Large intestine (tissue), 3 donors: ENCODE results near the gene AURKAIP1. TPM values are rescaled to one million over a fixed set of nuclear protein-coding genes. Genes with fewer than 3 reads are reported as not detected.

Experiments used
- DNase-seq, 2 donors: peaks; one replicate each; pipeline versions ENCODE4 v3.0.0 to v3.0.0-alpha.2; 2013
- H3K27ac ChIP-seq: one replicate; pipeline ENCODE4 v1.5.1; 2013; ENCODE audit warnings: low read length
- H3K27me3 ChIP-seq: 2 replicates; pipeline ENCODE4 v1.6.1; 2013; ENCODE audit warnings: low read length; ENCODE audit not compliant: control insufficient read depth, insufficient read depth
- H3K36me3 ChIP-seq: 2 replicates; pipeline ENCODE4 v1.6.1; 2013; ENCODE audit warnings: low read length; ENCODE audit not compliant: control insufficient read depth, insufficient read depth
- H3K4me1 ChIP-seq: one replicate; pipeline ENCODE4 v1.6.1; 2013; ENCODE audit warnings: low read length; ENCODE audit not compliant: control insufficient read depth, insufficient read depth
- H3K4me3 ChIP-seq: one replicate; pipeline ENCODE4 v1.5.1; 2013; ENCODE audit warnings: low read length
- H3K9me3 ChIP-seq: one replicate; pipeline ENCODE4 v1.6.1; 2013; ENCODE audit warnings: mild to moderate bottlenecking, low read depth, low read length, moderate library complexity; ENCODE audit not compliant: control insufficient read depth
- WGBS: methylation state at CpG from one replicate; pipeline ENCODE4 v1.1.5; 2013; ENCODE audit warnings: low lambda C conversion rate; ENCODE audit not compliant: insufficient coverage; 5-methylcytosine and 5-hydroxymethylcytosine counted together
- polyA plus RNA-seq: library from polyadenylated mRNA; unstranded; fragments of 120-200 nt; gene quantifications from one replicate; pipeline ENCODE4 v1.2.1, GENCODE V29; 2013

The AURKAIP1 gene
- polyA plus RNA-seq, 1 donor: 88.4 TPM

DNA sequence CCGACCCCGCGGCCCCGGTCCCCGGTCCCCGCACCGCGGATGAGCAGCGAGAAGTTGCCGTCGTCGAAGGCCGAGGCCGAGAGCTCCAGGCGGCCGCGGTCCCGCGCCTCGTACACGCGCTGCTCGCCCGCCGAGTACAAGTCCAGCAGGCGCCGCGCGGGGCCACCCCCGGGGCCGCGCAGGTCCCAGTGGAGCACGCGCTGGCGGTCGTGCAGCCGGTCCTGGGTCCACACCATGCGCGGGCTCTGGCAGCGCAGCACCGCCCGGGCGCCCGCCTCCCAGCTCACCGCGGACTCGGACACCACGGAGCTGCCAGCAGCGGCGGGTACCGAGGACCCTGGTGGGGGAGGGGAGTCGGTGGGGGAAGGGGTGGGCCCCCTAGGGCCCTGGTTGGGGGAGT is 19.6 kb downstream of the AURKAIP1 start:
- no CpG with 5 or more reads among the region's 52 CpGs for WGBS
- H3K9me3 ChIP-seq: peaks cover 3% of the 10 kb centered on the region

DNA sequence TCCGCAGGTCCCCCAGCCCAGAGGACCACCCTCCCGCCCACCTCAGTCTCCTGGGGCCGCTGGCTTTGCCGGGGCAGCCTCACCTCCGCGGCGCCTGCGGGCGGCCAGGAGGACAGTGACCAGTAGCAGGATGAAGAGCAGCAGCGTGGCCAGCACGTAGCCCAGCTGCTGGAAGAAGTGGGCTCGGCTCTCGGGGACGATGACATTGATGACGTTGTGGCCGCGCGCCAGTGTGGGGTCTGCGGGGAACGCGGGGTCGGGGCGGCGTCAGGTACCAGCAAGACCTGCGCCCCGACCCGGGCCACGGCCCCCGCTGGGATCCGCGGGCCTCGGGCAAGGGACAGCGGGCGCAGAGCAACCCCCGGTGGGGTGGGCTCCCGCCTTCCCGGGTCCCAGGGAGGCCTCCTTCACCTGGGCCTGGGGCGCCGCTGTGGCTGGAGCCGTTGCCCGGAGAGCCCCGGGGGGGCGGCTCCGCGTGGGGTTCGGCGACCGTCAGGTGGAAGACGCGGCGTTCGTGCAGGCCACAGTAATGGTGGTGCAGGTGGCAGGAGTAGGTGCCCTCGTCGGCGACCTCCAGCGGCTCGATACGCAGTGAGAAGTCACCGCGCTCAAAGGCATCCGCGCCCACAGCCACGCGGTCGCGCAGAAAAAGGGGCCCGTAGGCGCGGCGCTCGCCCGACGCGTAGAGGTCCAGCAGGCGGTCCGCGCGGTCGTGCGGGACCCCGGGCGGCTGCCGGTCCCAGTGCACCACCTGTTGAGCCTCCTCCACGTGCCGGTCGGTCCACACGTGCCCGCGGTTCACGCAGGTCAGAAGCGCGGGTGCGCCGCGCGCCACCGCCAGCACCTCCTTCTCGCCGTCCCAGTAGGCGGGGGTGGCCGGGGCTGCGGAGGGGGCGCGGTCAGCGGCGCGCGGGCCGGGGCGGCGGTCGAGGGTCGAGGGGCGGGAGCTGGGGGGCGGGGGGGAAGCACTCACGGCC is 20.4 kb downstream of the AURKAIP1 start:
- H3K27ac ChIP-seq: no peak overlapping the region
- no peaks in the 10 kb centered on the region for H3K9me3 ChIP-seq
- peaks cover 46% of the 10 kb centered on the region for H3K4me1 ChIP-seq
- no peaks in the 10 kb centered on the region for H3K27me3 ChIP-seq
- H3K36me3 ChIP-seq: peaks cover 22% of the 10 kb centered on the region
- DNase-seq: peak in 1 of 2 donors; percentile 3
- no CpG with 5 or more reads among the region's 116 CpGs for WGBS
- no peak overlapping the region for H3K4me3 ChIP-seq

More for the DNA sequence above, 19.6 kb downstream of the AURKAIP1 start:
- Histone ChIP-seq H3K27me3 (no peaks in the 10 kb centered on the region), H3K27ac (no peak overlapping the region), H3K4me1 (peaks cover 54% of the 10 kb centered on the region), H3K36me3 (peaks cover 22% of the 10 kb centered on the region), H3K4me3 (no peak overlapping the region)
- peak; percentile 56 to 76 for DNase-seq

DNA sequence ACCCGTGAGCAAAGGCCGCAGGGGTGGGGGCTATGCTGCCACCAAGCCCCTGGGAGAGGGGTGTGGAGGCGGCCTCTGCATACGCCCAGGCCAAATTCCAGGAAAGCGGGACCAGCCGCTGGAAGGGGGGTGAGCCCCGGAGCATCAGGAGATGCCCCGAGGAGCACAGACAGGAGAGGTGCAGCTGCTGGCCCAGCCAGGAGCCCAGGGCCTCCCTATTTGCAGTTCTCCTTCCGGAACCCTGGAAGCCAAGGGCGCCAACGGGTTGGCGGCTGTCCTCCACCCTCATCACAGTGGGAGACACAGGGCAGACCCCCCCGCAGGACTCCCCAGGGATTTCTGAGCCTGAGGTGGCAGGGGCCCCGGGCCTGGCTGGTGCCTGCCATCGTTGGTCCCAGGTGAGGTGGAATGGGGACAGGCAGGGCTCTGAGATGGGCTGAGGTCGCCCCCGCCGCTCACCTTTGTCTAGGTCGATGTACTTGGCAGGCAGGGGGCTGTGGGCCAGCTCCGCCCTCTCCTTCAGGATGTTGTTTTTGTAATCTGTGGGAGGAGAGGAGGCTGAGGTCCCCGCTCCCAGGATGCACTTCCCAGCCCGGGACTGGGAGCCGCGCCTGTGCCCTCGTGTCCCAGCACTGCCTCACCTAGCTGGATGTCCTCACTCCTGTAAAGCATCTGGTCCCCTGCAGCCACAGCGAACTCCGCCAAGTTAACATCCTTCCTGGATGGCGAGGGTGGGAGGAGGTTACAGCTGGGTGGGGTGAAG is 21.4 kb downstream of the AURKAIP1 start:
- Histone ChIP-seq H3K9me3 (no peaks in the 10 kb centered on the region), H3K36me3 (peaks cover 22% of the 10 kb centered on the region), H3K27me3 (no peaks in the 10 kb centered on the region), H3K4me1 (peaks cover 36% of the 10 kb centered on the region), H3K27ac (no peak overlapping the region), H3K4me3 (no peak overlapping the region)
- no CpG with 5 or more reads among the region's 28 CpGs for WGBS
- DNase-seq: peak in 1 of 2 donors; percentile 4

DNA sequence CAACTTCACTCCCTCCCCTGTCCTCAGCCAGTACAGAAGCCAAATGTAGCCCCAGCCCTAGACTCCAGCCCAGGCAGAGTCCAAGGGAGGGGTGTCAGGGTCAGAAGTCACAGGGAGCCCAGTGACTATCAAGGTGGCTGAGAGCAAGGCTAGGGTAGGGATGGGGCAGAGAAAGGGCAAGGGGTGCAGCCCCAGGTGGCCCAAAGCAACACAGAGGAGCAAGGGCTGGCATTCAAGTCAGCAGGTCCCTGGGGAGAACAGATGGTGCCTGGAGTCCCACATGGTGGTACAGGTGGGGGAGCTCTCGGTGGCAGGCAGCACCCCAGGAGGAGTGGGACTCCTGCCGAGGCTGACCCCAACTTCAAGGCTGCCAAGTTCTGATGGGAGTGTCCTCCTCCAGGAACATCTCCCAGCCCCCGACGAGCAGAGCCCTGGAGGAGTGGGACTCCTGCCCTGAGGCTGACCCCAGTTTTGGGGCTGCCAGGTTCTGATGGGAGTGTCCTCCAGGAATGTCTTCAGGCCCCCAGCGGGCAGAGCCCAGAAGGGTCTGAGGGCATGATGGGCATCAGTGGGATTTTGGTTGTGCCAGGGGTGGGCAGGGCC is 22.1 kb downstream of the AURKAIP1 start:
- H3K36me3 ChIP-seq: peaks cover 22% of the 10 kb centered on the region
- H3K4me3 ChIP-seq: no peak overlapping the region
- no peak overlapping the region for H3K27ac ChIP-seq
- no peak for DNase-seq
- H3K27me3 ChIP-seq: no peaks in the 10 kb centered on the region
- no CpG with 5 or more reads among the region's 5 CpGs for WGBS
- H3K9me3 ChIP-seq: no peaks in the 10 kb centered on the region
- H3K4me1 ChIP-seq: peaks cover 36% of the 10 kb centered on the region

DNA sequence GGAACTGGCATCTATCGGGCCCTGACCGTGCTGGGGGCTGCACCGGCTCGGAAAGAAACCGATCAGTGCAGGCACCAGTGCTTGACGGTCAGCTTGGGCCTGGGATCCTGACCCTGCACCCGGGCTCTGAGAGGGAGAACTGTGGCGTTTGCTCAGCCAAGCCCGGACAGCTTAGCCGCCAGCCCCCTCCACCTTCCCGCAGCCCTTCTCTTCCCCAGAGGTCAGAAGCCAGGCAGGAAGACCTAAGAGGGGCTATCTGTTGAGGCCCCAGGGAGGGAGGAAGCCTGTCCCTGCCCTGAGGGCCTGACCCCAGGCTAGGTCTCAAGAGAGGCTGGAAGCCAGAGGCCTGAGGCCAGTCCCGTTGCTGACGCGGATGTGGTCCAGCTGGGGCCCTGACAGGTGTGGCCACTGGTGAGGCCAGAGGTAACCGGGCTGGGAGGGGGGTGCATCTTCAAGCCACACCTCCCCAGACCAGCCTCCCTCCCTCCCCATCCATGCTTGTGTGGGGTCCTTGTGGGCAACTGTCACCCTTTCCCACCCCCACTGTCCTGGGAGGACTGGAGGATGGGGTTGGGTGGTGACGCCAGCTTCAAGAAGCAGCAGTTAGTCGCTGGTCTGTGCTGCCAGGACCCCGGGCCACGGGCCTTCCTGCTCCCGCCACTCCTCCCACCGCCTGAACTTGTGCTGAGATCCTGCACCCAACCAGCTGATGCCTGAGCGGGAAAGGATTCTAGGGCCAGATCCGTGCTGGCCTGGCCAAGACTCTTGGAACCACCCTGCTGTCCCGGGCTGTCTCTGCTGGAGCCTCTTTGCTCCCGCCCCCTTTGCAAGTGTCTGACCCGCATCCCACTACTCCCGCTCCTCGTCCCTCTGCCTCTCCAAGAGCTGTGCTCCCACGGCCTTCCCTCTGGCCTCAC is 23.2 kb downstream of the AURKAIP1 start:
- Histone ChIP-seq H3K9me3 (no peaks in the 10 kb centered on the region), H3K4me1 (peaks cover 42% of the 10 kb centered on the region), H3K27me3 (no peaks in the 10 kb centered on the region), H3K36me3 (peaks cover 22% of the 10 kb centered on the region), H3K4me3 (no peak overlapping the region), H3K27ac (no peak overlapping the region)
- peak in 1 of 2 donors; percentile 34 for DNase-seq
- no CpG with 5 or more reads among the region's 29 CpGs for WGBS

DNA sequence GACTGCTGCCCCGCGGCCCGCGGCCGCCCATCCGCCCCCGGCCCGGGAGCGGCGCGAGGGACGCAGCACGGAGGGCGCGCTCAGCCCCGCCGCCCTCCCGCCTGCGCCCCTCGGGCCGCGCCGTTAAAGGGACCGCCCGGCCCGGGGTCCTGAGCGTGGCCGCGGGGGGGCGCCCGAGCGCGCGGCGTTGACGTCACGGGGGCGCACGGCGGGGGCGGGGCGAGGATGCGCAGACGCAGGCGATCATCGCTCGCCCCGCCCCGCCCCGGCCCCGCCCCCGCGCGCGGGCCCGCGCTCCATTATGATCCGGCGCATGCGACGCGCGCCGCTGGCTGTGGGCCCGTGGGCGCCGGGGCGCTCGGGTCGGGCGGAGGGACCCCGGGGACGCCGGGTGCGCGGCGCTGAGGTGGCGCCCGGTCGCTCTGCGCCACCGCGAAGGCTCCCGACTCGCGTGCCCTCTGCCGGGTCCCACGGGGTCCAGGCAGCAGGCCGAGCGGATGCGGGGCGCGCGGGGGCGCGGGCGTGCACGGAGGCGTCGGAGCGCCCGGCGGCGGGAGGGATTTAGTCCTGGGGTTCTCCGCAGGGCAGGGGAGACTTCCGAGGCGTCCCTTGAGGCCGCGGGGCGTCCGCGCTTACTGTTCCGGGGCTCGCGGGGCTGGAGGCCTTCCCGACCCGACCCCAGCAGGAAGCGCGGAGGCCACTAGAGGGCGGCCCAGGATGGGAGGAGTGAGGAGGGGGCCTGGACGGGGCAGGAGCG is 25.6 kb downstream of the AURKAIP1 start, which contains the start of gene DVL1:
Gene DVL1 (minus strand): TSS at position 163 of the 757 bp plus-strand sequence. CDS start 353 bp downstream, outside the sequence.
- peak within 1 kb of the TSS; percentile 75 for H3K27ac ChIP-seq
- H3K9me3 ChIP-seq: no peaks in the 10 kb centered on the region
- DNase-seq: peak; percentile 56 to 80
- no peaks in the 10 kb centered on the region for H3K27me3 ChIP-seq
- H3K4me1 ChIP-seq: peaks cover 63% of the 10 kb centered on the region
- H3K4me3 ChIP-seq: peak within 1 kb of the TSS; percentile 63
- WGBS: no CpG with 5 or more reads among the region's 122 CpGs
- H3K36me3 ChIP-seq: peaks cover 23% of the 10 kb centered on the region

DNA sequence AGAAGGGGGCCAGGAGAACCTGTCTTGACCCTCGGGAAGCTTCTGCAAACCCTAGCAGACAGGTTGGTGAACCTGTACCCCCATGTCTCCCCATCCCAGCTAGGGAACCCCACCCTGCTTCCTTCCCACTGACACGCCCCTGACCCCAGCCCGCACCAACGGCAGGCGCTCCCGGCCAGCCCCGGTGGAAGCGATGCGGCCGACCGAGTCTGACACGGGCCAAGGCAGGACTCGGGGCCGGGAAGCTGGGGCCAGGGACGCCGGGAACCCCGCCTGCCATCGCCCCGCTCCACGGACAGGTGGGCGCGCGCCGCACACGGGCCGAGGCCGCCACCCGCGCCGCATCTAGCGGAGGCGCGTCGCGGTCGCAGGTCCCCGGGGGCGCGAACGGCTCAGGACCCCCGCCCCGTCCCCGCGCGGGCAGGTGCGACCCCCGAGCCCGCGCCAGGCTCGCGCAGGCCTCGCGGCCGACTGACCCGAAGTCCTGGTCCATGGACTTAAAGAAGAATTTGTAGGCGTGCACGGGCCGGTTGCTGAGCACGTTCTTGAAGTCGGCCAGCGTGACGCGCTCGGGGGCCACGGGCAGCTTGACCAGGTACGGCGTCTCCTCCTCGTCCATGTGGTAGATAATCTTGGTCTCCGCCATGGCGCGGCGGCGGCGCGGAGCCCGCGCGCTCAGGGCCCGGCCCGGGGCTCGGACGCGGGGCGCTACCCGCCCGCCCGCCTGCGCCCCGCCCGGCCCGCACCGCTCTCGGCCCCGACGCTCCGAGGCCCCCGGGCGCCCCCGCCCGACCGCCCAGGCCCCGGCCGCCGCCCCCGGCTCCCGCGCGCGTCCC is 26.4 kb downstream of the AURKAIP1 start:
- Histone ChIP-seq H3K27me3 (no peaks in the 10 kb centered on the region), H3K4me1 (peaks cover 59% of the 10 kb centered on the region), H3K27ac (peak overlapping the region; percentile 75), H3K9me3 (no peaks in the 10 kb centered on the region), H3K4me3 (peak overlapping the region; percentile 63), H3K36me3 (peaks cover 16% of the 10 kb centered on the region)
- DNase-seq: peak; percentile 51 to 65
- WGBS: no CpG with 5 or more reads among the region's 109 CpGs

DNA sequence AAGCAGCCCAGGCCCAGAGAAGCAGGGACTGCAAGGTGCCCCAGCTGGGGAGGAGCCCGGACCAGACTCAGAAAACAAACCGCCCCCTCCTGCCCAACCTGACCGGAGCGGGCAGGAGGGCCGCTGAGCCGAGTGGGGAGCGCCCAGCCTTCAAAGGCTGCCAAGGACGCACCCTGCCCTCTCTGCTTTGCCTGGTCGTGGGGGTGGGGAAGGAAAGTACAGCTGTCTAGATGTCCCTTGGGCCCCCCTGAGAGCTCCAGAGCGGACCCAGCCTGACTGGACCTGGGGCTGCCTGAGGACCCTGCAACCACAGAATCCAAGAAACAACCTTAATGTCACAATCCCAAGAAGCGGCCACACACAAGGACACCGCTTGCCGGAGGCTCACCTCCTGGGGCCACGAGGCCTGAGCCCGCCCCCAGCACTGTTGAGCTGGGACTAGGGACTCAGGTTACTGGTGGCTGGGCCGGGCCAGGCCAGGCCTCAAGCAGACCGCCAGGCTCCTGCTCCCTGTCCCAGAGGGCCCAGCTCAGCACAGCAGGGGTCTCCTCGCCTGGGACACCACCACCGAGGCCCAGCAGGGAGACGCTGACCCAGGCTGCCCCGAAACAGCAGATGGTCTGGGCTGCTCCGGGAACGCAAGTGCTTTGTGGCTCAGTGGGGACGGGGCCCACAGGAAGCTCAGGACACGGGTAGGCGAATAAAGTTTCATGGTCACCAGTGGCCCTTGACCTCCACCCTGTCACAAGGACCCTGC is 27.2 kb downstream of the AURKAIP1 start:
- no peaks in the 10 kb centered on the region for H3K27me3 ChIP-seq
- peak overlapping the region; percentile 43 for H3K4me3 ChIP-seq
- H3K9me3 ChIP-seq: no peaks in the 10 kb centered on the region
- peak; percentile 64 to 74 for DNase-seq
- no CpG with 5 or more reads among the region's 26 CpGs for WGBS
- H3K27ac ChIP-seq: peak overlapping the region; percentile 75
- peaks cover 8% of the 10 kb centered on the region for H3K36me3 ChIP-seq
- H3K4me1 ChIP-seq: peaks cover 52% of the 10 kb centered on the region
